Stimulated activated CD8-positive, alpha-beta memory T cell treated with anti-CD3 and anti-CD28 coated beads, Interleukin-2, amount 100 ng/mL, for 1 hour (primary cell): ENCODE measurements around the gene COLEC11.
"Not testable (repeated sequence)": the region's sequence is repeated elsewhere in the genome, so short reads cannot be mapped to it uniquely, and the experiment has no call there.

Experiments used
- DNase-seq, 2 donors: peaks; one replicate each; pipeline ENCODE4 v3.0.0-alpha.2; 2020; ENCODE audit warnings: low read depth in 2 of 2

The COLEC11 gene

GRCh38 chr2:3606028-3606369 lies 11.1 kb downstream of the COLEC11 start:
- no peak for DNase-seq

GRCh38 chr2:3606370-3607201 lies 11.7 kb downstream of the COLEC11 start:
- no peak for DNase-seq

- no peak for DNase-seq
These were observed 13.7 kb downstream of the COLEC11 start for GRCh38 chr2:3608373-3609278.

GRCh38 chr2:3609279-3609673 lies 14.4 kb downstream of the COLEC11 start:
- DNase-seq: not testable (repeated sequence)

GRCh38 chr2:3610415-3610814 lies 15.5 kb downstream of the COLEC11 start:
- DNase-seq: no peak

GRCh38 chr2:3610881-3611505 lies 16.1 kb downstream of the COLEC11 start:
- DNase-seq: no peak

- DNase-seq: no peak
These were observed 16.7 kb downstream of the COLEC11 start for GRCh38 chr2:3611589-3611988.

- DNase-seq: no peak
These were observed 18.0 kb downstream of the COLEC11 start for GRCh38 chr2:3612639-3613523.

GRCh38 chr2:3613524-3613905 lies 18.6 kb downstream of the COLEC11 start:
- DNase-seq: no peak

GRCh38 chr2:3614743-3615142 lies 19.8 kb downstream of the COLEC11 start:
- not testable (repeated sequence) for DNase-seq

GRCh38 chr2:3615541-3616200 lies 20.8 kb downstream of the COLEC11 start:
- DNase-seq: not testable (repeated sequence)

- DNase-seq: not testable (repeated sequence)
These were observed 21.7 kb downstream of the COLEC11 start for GRCh38 chr2:3616435-3617197.

- no peak for DNase-seq
These were observed 22.4 kb downstream of the COLEC11 start for GRCh38 chr2:3617198-3617890.

- no peak for DNase-seq
These were observed 23.5 kb downstream of the COLEC11 start for GRCh38 chr2:3618367-3618766.

- no peak for DNase-seq
These were observed 24.1 kb downstream of the COLEC11 start for GRCh38 chr2:3619033-3619432.

- not testable (repeated sequence) for DNase-seq
These were observed 24.7 kb downstream of the COLEC11 start for GRCh38 chr2:3619661-3620060.

- DNase-seq: no peak
These were observed 25.9 kb downstream of the COLEC11 start for GRCh38 chr2:3620834-3621233.

- DNase-seq: no peak
These were observed 28.1 kb downstream of the COLEC11 start for GRCh38 chr2:3622967-3623366.

- DNase-seq: no peak
These were observed 29.3 kb downstream of the COLEC11 start for GRCh38 chr2:3624059-3624794.
